GM21529 (cell line): Measurements from ENCODE around the gene ARHGEF40.

Experiments
- ATAC-seq: cut with Tn5 transposase; IDR thresholded peaks from one replicate; pipeline ENCODE4 v1.9.1; 2021; ENCODE audit not compliant: unreplicated experiment

The ARHGEF40 gene

DNA sequence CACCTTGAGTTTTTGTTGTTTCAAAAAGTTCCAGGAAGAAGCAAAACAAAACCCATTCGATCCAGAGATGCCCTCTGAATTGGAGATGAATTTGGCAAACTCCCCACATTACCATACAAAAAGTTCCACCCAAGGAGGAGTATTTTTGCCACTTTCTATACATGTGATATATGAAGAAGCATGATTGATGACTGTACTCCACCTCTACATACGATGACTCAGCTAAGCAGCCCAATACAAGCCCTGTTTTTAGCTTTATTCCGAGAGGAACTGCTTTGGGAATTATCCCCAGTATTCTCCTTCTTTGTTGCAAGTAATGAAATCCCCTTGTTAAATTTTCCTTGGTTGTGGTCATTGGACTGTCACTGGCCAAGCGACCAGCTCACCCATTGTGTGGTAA lies 42.2 kb downstream of the ARHGEF40 start:
- no peak for ATAC-seq

DNA sequence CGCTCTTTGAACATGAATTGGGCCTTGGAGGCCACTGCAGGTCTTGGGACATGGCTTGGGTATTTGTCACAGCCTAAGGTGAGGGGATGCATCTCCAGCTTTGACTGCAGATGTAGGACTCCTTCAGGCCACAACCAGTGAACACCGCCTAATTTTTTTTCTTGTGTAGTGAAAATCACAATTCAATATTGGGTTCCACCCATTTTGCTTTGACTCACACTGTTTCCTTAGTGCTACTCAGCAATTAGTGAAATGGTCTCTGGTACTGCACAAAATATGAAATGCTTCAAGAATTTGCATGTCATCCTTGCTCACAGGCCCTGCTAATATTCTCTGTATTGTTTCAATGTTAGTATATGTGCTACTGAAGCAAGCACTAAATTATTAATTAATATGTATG lies 43.3 kb downstream of the ARHGEF40 start:
- ATAC-seq = no peak

DNA sequence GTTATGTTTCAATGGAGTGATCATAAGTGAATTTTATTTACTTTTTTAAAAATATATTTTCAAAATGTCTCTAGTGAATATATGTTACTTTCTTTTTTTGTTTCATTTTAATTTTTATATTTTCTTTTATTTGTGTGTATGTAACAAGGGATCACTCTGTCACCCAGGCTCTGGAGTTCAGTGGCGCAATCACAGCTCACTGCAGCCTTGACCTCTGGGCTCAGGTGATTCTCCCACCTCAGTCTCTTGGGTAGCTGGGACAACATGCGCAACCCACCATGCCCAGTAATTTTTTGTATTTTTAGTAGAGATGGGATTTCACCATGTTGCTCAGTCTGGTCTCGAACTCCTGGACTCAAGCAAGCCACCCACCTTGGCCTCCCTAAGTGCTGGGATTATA lies 48.8 kb downstream of the ARHGEF40 start:
- ATAC-seq = no peak

- no peak for ATAC-seq
Observed at GRCh38 chr14:21120686-21121085, 50.6 kb downstream of the ARHGEF40 start.

- ATAC-seq = no peak
Observed at GRCh38 chr14:21121122-21121521, 51.0 kb downstream of the ARHGEF40 start.

GRCh38 chr14:21123429-21123828 lies 53.3 kb downstream of the ARHGEF40 start:
- ATAC-seq = no peak

GRCh38 chr14:21133901-21134300 lies 63.8 kb downstream of the ARHGEF40 start:
- ATAC-seq = no peak

GRCh38 chr14:21136024-21136423 lies 65.9 kb downstream of the ARHGEF40 start:
- no peak for ATAC-seq
